Hepatocyte (in vitro differentiated cells): ENCODE measurements around the gene TOGARAM1.

Source experiments
- EZH2 ChIP-seq: fragments of 200-600 bp; sonication (generic); IDR thresholded peaks from 2 replicates; pipeline ENCODE4 v1.6.1; 2016; ENCODE audit warnings: antibody characterized with exemption, mild to moderate bottlenecking, borderline replicate concordance
- EZH2phosphoT487 ChIP-seq: fragments of 200-600 bp; sonication (generic); IDR thresholded peaks from one replicate; pipeline ENCODE4 v1.6.1; 2018; ENCODE audit warnings: antibody characterized with exemption, mild to moderate bottlenecking, low read depth, moderate library complexity; ENCODE audit not compliant: unreplicated experiment, severe bottlenecking
- TF ChIP-seq, protein P1 (sequence below): fragments of 200-600 bp; sonication (generic); IDR thresholded peaks from 2 replicates; pipeline ENCODE4 v1.5.1; 2016; ENCODE audit warnings: antibody characterized with exemption, mild to moderate bottlenecking; ENCODE audit not compliant: poor library complexity

DNA sequence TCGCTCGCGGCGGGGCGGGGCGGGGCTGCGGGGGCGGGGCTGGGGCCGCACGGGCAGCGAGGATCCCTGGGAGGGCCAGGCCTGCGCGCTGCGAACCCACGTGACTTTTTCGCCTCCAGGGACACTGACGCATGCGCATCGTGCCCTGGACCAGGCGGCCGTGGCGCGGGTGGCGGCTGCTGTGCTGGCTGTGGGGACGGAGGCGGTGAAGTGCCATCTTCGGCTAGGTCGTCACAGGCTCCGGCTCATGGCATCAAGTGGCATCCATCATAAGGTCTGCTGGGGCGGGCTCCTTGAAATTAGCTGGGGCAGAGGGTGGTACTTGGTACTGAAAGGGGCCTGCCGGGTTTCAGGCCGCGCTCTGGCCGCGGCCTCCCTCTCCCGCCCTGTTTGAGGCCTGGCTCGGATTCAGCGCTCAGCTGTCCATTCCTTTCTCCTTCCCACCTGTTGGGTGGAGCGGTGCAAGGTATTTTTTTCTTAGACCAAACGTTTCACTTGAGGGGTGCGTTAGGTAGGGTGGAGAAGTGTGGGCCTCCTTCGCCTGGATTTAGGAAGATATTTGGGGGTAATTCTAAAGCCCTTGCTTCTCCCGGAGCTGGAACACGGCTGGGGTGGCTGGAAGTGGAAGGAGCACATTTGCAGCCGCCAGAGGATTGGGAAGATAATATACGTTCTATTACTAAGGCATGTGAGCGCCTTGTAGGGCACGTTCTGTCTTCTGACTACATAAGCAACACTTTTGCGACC, 122.2 kb downstream of the TOGARAM1 start, which contains the start of gene PRPF39:
- TF ChIP-seq EZH2 (no peak), EZH2phosphoT487 (no peak)
- TF ChIP-seq, protein P1, sequence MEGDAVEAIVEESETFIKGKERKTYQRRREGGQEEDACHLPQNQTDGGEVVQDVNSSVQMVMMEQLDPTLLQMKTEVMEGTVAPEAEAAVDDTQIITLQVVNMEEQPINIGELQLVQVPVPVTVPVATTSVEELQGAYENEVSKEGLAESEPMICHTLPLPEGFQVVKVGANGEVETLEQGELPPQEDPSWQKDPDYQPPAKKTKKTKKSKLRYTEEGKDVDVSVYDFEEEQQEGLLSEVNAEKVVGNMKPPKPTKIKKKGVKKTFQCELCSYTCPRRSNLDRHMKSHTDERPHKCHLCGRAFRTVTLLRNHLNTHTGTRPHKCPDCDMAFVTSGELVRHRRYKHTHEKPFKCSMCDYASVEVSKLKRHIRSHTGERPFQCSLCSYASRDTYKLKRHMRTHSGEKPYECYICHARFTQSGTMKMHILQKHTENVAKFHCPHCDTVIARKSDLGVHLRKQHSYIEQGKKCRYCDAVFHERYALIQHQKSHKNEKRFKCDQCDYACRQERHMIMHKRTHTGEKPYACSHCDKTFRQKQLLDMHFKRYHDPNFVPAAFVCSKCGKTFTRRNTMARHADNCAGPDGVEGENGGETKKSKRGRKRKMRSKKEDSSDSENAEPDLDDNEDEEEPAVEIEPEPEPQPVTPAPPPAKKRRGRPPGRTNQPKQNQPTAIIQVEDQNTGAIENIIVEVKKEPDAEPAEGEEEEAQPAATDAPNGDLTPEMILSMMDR, result no peak
